ENCODE data around the gene DGKB. TPM values are rescaled to one million over a fixed set of nuclear protein-coding genes. Genes with fewer than 3 reads are reported as not detected.

Gene DGKB
- polyA plus RNA-seq, 1 experiment: 0.04 TPM

GRCh38 chr7:14714161-14714728 is 188.3 kb downstream of the DGKB start:
- H3K27ac ChIP-seq (ENCODE audit: low read depth, low read length): no peak overlapping the region
- no peak for DNase-seq (ENCODE audit: low read depth, low spot score)
- CTCF ChIA-PET: interaction anchor here (0.5 to 1.5 kb wide), 2 partner anchors 302 to 832 kb away, joined by 3 to 7 read pairs; no protein-coding TSS in a partner anchor
- no peaks in the 10 kb centered on the region for H3K27me3 ChIP-seq (ENCODE audit: control insufficient read depth, insufficient read depth, low read length)
- H3K9me3 ChIP-seq (ENCODE audit: control insufficient read depth, insufficient read depth, low read length): no peaks in the 10 kb centered on the region
- POLR2A ChIA-PET: no interaction called here
- no peak for TF ChIP-seq CTCF (IDR thresholded peaks at IDR 0.05; ENCODE audit: low read depth, low read length)
- H3K4me3 ChIP-seq (ENCODE audit: low read depth, low read length): no peak overlapping the region

- Histone ChIP-seq H3K27me3 (ENCODE audit: control insufficient read depth, insufficient read depth, low read length) (no peaks in the 10 kb centered on the region), H3K4me3 (ENCODE audit: low read depth, low read length) (no peak overlapping the region), H3K27ac (ENCODE audit: low read depth, low read length) (no peak overlapping the region), H3K9me3 (ENCODE audit: control insufficient read depth, insufficient read depth, low read length) (no peaks in the 10 kb centered on the region)
- TF ChIP-seq CTCF (IDR thresholded peaks at IDR 0.05; ENCODE audit: low read depth, low read length): no peak
- no peak for DNase-seq (ENCODE audit: low read depth, low spot score)
- ChIA-PET POLR2A (no interaction called here), CTCF (interaction anchor here (0.6 to 1.5 kb wide), 5 partner anchors 13 to 1416 kb away, joined by 3 to 6 read pairs (median 3); no protein-coding TSS in a partner anchor)
These were observed 204.3 kb downstream of the DGKB start for GRCh38 chr7:14698239-14698638.

GRCh38 chr7:14697684-14698083 is 204.9 kb downstream of the DGKB start:
- no peak for DNase-seq (ENCODE audit: low read depth, low spot score)
- H3K4me3 ChIP-seq (ENCODE audit: low read depth, low read length): no peak overlapping the region
- CTCF ChIA-PET: interaction anchor here (0.6 to 1.5 kb wide), 3 partner anchors 12 to 318 kb away, joined by 3 to 6 read pairs (median 4); no protein-coding TSS in a partner anchor
- TF ChIP-seq CTCF (IDR thresholded peaks at IDR 0.05; ENCODE audit: low read depth, low read length): no peak
- POLR2A ChIA-PET: no interaction called here
- H3K27ac ChIP-seq (ENCODE audit: low read depth, low read length): no peak overlapping the region
- no peaks in the 10 kb centered on the region for H3K27me3 ChIP-seq (ENCODE audit: control insufficient read depth, insufficient read depth, low read length)
- H3K9me3 ChIP-seq (ENCODE audit: control insufficient read depth, insufficient read depth, low read length): no peaks in the 10 kb centered on the region

GRCh38 chr7:14691597-14692203 is 210.9 kb downstream of the DGKB start:
- Histone ChIP-seq H3K27ac (ENCODE audit: low read depth, low read length) (no peak overlapping the region), H3K9me3 (ENCODE audit: control insufficient read depth, insufficient read depth, low read length) (no peaks in the 10 kb centered on the region), H3K27me3 (ENCODE audit: control insufficient read depth, insufficient read depth, low read length) (no peaks in the 10 kb centered on the region), H3K4me3 (ENCODE audit: low read depth, low read length) (no peak overlapping the region)
- peak; percentile 4 for DNase-seq (ENCODE audit: low read depth, low spot score)
- TF ChIP-seq CTCF (IDR thresholded peaks at IDR 0.05; ENCODE audit: low read depth, low read length): peak; percentile 89
- POLR2A ChIA-PET: no interaction called here
- CTCF ChIA-PET: interaction anchor here (0.6 to 5.0 kb wide), 110 partner anchors 8 to 1994 kb away, joined by 3 to 334 read pairs (median 4); partner anchors contain the start of gene ETV1

- no peak for TF ChIP-seq CTCF (IDR thresholded peaks at IDR 0.05; ENCODE audit: low read depth, low read length)
- Histone ChIP-seq H3K27ac (ENCODE audit: low read depth, low read length) (no peak overlapping the region), H3K4me3 (ENCODE audit: low read depth, low read length) (no peak overlapping the region), H3K9me3 (ENCODE audit: control insufficient read depth, insufficient read depth, low read length) (no peaks in the 10 kb centered on the region), H3K27me3 (ENCODE audit: control insufficient read depth, insufficient read depth, low read length) (no peaks in the 10 kb centered on the region)
- CTCF ChIA-PET: interaction anchor here (0.6 to 5.0 kb wide), 102 partner anchors 9 to 1994 kb away, joined by 3 to 334 read pairs (median 4); partner anchors contain the start of gene ETV1
- no peak for DNase-seq (ENCODE audit: low read depth, low spot score)
- POLR2A ChIA-PET: no interaction called here
These were observed 211.5 kb downstream of the DGKB start for GRCh38 chr7:14691034-14691433.

Measured in AG04450 (cell line).